ENCODE data around the gene RPN1.

Gene RPN1

DNA sequence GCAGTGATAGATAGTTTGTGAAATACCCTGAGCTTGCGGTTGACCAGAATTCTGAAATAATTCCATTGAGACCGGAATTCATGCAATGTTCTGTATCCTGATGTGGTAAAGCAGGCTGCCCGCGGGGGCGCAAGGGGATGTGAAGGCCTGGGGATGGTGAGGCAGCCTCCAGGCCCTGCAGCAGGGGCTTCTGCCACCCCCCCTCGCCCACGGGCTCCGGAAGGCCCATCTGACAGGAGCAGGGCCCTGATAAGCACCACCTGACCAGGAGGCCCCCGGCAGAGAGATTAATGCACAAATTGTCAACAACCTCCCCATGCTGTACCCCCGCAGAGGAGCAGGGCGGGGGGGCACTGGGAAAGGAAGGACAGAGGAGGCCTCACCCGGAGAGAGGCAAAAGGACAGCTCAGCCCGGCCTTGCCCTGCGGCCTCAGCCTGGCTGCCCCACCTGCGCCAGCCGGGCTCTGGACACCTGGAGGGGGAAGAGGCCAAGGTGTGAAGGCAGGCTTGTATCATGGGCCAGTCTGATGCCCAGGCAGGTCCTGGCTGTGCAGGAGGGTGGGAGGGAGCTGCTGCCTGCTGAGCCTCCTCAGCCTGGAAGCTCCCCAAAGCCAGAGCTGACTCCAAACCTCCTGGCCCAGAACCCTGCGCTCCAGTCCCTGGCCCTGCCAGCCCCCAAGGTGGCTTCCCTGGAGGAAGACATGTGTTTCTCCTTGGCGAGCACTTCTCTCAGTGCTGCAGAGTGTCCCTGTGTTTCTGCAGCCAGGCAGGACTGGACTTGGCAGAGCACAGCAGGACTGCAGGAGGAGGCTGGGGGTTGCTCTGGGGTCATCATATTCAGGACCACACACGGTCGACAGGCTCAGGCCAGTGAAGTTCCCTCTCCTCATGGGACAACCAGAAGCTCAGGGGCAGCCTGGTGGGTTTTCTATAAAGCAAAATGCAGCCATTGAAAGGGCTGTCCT lies 46.5 kb downstream of the RPN1 start:
- TF ChIP-seq, protein P1, sequence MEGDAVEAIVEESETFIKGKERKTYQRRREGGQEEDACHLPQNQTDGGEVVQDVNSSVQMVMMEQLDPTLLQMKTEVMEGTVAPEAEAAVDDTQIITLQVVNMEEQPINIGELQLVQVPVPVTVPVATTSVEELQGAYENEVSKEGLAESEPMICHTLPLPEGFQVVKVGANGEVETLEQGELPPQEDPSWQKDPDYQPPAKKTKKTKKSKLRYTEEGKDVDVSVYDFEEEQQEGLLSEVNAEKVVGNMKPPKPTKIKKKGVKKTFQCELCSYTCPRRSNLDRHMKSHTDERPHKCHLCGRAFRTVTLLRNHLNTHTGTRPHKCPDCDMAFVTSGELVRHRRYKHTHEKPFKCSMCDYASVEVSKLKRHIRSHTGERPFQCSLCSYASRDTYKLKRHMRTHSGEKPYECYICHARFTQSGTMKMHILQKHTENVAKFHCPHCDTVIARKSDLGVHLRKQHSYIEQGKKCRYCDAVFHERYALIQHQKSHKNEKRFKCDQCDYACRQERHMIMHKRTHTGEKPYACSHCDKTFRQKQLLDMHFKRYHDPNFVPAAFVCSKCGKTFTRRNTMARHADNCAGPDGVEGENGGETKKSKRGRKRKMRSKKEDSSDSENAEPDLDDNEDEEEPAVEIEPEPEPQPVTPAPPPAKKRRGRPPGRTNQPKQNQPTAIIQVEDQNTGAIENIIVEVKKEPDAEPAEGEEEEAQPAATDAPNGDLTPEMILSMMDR (IDR thresholded peaks at IDR 0.05; ENCODE audit: low read depth, low read length): no peak
- H3K4me3 ChIP-seq (ENCODE audit: low read depth, low read length): no peak overlapping the region
- in situ Hi-C loops (cut with HindIII; ENCODE audit: low sequenced_read_pairs): no loop called here
- no peak for DNase-seq (ENCODE audit: low read depth, low spot score)

DNA sequence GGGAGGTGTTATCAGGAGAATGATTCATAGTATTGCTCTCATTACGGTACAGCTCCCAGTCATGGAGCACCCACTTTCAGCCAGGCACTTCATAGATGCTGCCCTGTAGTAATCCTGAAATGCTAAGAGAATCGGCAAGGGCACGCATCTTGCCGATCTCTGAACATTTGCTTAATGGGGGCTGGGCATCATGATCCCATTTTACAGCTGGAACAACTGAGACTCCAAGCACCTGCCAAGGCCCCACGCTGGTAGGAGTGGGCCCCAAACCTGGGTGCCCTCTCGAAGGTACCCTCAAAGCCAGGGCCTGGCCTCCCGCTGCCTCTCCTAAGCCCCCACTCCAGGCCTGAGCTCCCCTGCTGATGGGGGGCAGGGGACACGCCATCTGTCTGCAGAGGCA lies 47.3 kb downstream of the RPN1 start:
- no peak overlapping the region for H3K4me3 ChIP-seq (ENCODE audit: low read depth, low read length)
- in situ Hi-C loops (cut with HindIII; ENCODE audit: low sequenced_read_pairs): no loop called here
- DNase-seq (ENCODE audit: low read depth, low spot score): no peak
- TF ChIP-seq, protein P1 (IDR thresholded peaks at IDR 0.05; ENCODE audit: low read depth, low read length): no peak

DNA sequence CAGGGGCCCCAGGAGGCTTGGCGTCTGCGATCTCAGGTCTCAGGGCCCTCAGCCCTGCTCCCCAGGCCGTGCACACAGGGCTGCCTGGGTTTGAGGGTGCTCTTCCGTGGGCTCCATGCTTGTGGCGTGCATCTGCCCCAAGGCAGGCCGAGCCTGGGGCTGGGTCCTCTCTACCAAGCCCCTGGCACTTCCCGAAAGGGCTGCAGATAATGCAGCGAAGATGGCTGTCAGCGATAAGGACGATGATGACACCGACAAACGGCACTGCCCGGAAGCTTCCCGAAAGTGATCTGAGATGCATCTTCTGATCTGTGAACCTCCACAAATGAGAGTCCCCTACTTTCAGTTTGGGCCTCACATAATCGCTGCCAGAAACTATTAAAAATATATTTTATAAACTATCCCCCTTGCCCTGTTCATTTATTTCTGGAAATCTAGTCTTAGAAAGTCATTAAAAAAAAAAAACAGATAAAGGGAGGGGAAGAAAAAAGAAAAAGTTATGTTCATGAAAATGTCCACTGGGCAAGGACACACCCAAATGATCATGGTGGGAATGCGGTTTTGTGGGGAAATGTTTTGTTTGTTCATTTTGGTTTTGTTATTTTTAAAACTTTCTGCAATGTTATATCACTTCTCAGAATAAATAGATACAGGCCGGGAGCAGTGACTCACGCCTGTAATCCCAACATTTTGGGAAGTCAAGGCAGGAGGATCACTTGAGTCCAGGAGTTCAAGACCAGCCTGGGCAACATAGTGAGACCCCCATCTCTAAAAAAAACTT lies 51.5 kb downstream of the RPN1 start:
- TF ChIP-seq, protein P1 (IDR thresholded peaks at IDR 0.05; ENCODE audit: low read depth, low read length): no peak
- H3K4me3 ChIP-seq (ENCODE audit: low read depth, low read length): no peak overlapping the region
- in situ Hi-C loops (cut with HindIII; ENCODE audit: low sequenced_read_pairs): no loop called here
- no peak for DNase-seq (ENCODE audit: low read depth, low spot score)

DNA sequence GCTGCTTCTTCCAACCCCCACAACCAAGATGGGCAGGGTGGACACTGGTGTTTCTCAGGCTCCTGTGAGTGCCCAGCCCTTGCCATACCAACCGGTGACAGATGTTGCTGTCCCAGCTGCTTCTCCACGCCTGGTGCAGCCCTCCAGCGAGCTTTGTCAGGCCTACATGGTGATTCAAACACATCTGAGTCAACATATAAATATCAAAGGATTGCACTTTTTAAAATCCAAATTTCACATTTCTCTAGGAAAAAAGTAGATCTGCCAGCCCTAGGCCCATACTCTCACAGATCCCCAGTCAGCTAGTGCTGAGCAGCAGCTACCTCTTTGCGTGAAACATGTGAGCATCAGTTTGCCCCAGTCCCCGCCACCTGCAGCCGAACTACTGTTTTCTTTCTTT lies 52.7 kb downstream of the RPN1 start:
- H3K4me3 ChIP-seq (ENCODE audit: low read depth, low read length): no peak overlapping the region
- no peak for DNase-seq (ENCODE audit: low read depth, low spot score)
- in situ Hi-C loops (cut with HindIII; ENCODE audit: low sequenced_read_pairs): no loop called here
- TF ChIP-seq, protein P1 (IDR thresholded peaks at IDR 0.05; ENCODE audit: low read depth, low read length): no peak

DNA sequence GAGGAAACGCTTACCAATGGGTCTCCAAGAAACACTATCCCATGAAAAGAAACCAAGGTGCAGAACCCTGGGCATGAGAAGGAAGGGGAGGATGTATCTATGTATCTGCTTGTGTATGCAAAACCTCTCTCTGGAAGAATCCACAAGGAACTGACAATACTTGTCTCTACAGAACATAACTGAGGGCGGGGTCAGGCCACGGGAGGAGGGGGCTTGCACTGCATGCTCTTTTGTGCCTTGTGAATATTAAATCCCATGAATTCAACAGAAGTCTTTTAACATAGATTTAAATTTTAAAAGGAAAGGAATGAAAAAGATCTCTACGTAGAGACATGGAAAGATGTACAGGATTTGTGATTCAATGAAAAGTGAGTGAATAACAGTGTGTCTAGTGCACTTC lies 57.8 kb downstream of the RPN1 start:
- in situ Hi-C loops (cut with HindIII; ENCODE audit: low sequenced_read_pairs): no loop called here
- H3K4me3 ChIP-seq (ENCODE audit: low read depth, low read length): no peak overlapping the region
- TF ChIP-seq, protein P1 (IDR thresholded peaks at IDR 0.05; ENCODE audit: low read depth, low read length): no peak
- DNase-seq (ENCODE audit: low read depth, low spot score): no peak

DNA sequence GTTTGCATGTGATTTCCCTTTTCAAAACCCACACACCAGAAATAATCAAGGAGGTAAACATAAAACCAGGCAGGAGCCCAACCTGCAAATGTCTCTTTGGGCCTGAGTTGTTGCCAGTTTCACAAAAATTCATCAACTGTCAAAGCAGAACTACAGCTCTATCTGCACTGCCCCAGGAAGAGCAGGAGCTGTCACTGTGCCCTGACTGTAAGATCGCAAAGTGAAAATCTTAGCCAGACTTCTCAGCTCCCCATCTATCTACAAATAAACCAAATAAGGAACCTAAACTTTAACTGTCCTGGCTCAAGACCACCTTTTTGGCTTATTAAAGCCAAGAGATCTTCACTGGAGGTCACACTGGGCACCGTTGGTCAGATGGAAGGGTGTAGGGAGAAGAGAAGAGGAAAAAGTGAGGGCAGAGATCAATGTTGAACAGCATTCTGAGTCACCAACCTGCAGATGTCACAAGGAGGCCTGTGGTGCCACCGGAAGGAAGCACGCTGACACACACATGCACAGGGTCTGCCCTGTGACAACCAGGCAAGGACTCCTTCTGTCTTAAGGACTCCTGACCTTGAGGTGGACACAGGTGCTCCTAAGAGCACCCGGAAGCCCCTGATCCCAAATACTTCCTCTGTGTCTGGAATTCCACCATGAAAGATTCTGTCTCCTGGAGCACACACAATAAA lies 58.7 kb downstream of the RPN1 start:
- in situ Hi-C loops (cut with HindIII; ENCODE audit: low sequenced_read_pairs): no loop called here
- TF ChIP-seq, protein P1 (IDR thresholded peaks at IDR 0.05; ENCODE audit: low read depth, low read length): no peak
- no peak for DNase-seq (ENCODE audit: low read depth, low spot score)
- no peak overlapping the region for H3K4me3 ChIP-seq (ENCODE audit: low read depth, low read length)

Data from astrocyte of the spinal cord (primary cell).